OCI-LY7 (cell line): Measurements from ENCODE around the gene RHBDL1. TPM values are rescaled to one million over a fixed set of nuclear protein-coding genes. Genes with fewer than 3 reads are reported as not detected.
"Not testable (repeated sequence)": the region's sequence is repeated elsewhere in the genome, so short reads cannot be mapped to it uniquely, and the experiment has no call there.

Experiments
- BruUV-seq: library from RNA; stranded (reverse); fragments of 400-500 nt; replicated peaks from 2 replicates; lab custom pipeline; 2021; lab: Mats Ljungman, UMichigan
- CTCF ChIA-PET: fragments of 300-600 bp; sonication (Branson Sonifier 250); formaldehyde crosslinking; loops from one replicate; lab custom pipeline; 2022; ENCODE audit warnings: antibody characterized with exemption; ENCODE audit not compliant: unreplicated experiment; lab: Charles Lee
- POLR2A ChIA-PET: fragments of 300-600 bp; sonication (Branson Sonifier 250); formaldehyde crosslinking; loops from one replicate; lab custom pipeline; 2022; ENCODE audit warnings: antibody characterized with exemption; lab: Charles Lee
- DNase-seq: peaks from one replicate; pipeline ENCODE4 v3.0.0-alpha.2; 2015; ENCODE audit warnings: low spot score
- H2AFZ ChIP-seq: fragments of 200-600 bp; sonication (generic), shearing (Covaris generic); 2 replicates; pipeline ENCODE4 v1.6.1; 2014; ENCODE audit warnings: mild to moderate bottlenecking, antibody characterized with exemption, low read length, moderate library complexity
- H3K27ac ChIP-seq: fragments of 200-600 bp; sonication (generic); 2 replicates; pipeline ENCODE4 v1.5.1; 2014; ENCODE audit warnings: mixed run types, low read depth, mild to moderate bottlenecking, moderate library complexity, low read length, inconsistent platforms; ENCODE audit not compliant: poor library complexity, severe bottlenecking
- H3K36me3 ChIP-seq: fragments of 200-600 bp; sonication (generic); 2 replicates; pipeline ENCODE4 v1.6.1; 2014; ENCODE audit warnings: mild to moderate bottlenecking, antibody characterized with exemption, low read length, moderate library complexity, mixed read lengths; ENCODE audit not compliant: insufficient read depth
- H3K4me1 ChIP-seq: fragments of 200-600 bp; sonication (generic); 2 replicates; pipeline ENCODE4 v1.5.1; 2014; ENCODE audit warnings: mild to moderate bottlenecking, low read length; ENCODE audit not compliant: insufficient read depth, poor library complexity, severe bottlenecking
- H3K4me2 ChIP-seq: fragments of 200-600 bp; sonication (generic); 2 replicates; pipeline ENCODE4 v1.6.1; 2014; ENCODE audit warnings: mild to moderate bottlenecking, low read length
- H3K4me3 ChIP-seq: fragments of 200-600 bp; sonication (generic); 2 replicates; pipeline ENCODE4 v1.5.1; 2014; ENCODE audit warnings: mild to moderate bottlenecking, low read depth, low read length; ENCODE audit not compliant: poor library complexity, severe bottlenecking
- H3K79me2 ChIP-seq: fragments of 200-600 bp; sonication (generic); 2 replicates; pipeline ENCODE4 v1.6.1; 2016; ENCODE audit warnings: low read depth, mild to moderate bottlenecking, low read length, moderate library complexity, mixed read lengths; ENCODE audit not compliant: insufficient read depth
- H3K9me2 ChIP-seq: fragments of 200-600 bp; sonication (generic); 2 replicates; pipeline ENCODE4 v1.6.1; 2016; ENCODE audit warnings: mild to moderate bottlenecking, low read length, mixed read lengths; ENCODE audit not compliant: insufficient read depth
- H3K9me3 ChIP-seq: fragments of 200-600 bp; sonication (generic); 2 replicates; pipeline ENCODE4 v1.6.1; 2014; ENCODE audit warnings: mild to moderate bottlenecking, mixed run types, low read length, mixed read lengths
- H4K20me1 ChIP-seq: fragments of 200-600 bp; sonication (generic); 2 replicates; pipeline ENCODE4 v1.6.1; 2014; ENCODE audit warnings: mild to moderate bottlenecking, antibody characterized with exemption, low read length, moderate library complexity, mixed read lengths; ENCODE audit not compliant: insufficient read depth
- EZH2phosphoT487 ChIP-seq: fragments of 200-600 bp; sonication (generic); IDR thresholded peaks from 2 replicates; pipeline ENCODE4 v1.6.1; 2018; ENCODE audit warnings: low read depth, borderline replicate concordance, mild to moderate bottlenecking, mixed run types, antibody characterized with exemption, low read length, moderate library complexity, mixed read lengths
- intact Hi-C: fragments of 100-400 bp; cut with micrococcal nuclease; formaldehyde crosslinking; loops from one replicate; pipeline ENCODE4 v1.10.0; 2022; ENCODE audit not compliant: unreplicated experiment
- total RNA-seq, 2 experiments: library from RNA; depleted of rRNA in 1 of 2; stranded (reverse); fragments of >200 nt in 1 of 2; shearing (Covaris generic) in 1 of 2; gene quantifications; 2 replicates each; pipeline ENCODE4 v1.2.3, GENCODE V29; 2014 to 2022
- TF ChIP-seq, protein P1 (sequence below): fragments of 200-600 bp; sonication (generic); conservative IDR thresholded peaks from 2 replicates; pipeline ENCODE4 v1.5.1; 2014; ENCODE audit warnings: mild to moderate bottlenecking, antibody characterized with exemption, low read length, moderate library complexity, mixed read lengths

The RHBDL1 gene
- total RNA-seq, 2 experiments from 2014 or later: 4.2 TPM

DNA sequence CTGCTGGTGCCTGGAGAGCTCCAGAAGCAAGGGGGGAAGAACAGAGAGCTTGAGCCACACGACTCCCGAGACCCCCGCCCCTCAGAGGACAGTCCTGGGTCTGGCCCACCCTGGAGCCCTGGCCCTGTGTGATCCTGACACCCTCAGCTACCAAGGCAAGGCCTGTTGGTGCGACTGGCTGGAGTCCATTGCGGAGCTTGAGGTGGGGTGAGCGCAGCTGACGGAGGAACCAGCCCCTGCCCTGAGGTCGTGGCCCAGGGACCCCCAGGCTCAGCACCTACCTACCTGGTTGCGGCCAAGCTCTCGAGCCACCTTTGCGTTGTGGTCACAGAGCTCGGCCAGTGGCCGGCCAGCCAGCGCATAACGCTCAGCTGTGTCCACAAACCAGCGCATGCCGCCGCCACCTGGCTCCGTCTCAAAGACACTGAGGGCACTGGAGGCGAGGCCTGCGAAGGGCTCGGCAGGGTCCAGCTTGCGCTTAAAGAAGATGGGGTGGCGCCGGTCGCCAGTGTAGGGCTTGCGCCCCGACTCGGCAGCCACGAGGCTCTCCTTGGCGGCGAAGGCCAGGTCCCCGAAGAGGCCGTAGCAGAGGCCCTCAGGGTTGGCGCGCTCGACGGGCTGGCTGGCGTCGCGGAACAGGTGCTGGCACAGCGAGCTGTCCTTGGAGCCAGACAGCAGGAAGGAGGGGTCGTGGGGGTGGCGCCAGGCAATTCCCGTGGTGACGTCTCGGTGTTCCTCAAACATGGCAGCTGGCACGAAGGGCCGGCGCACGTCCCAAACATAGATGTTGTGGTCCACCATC is 11.2 kb downstream of the RHBDL1 start:
- no peak overlapping the region for H3K4me2 ChIP-seq
- no peak overlapping the region for H3K4me3 ChIP-seq

DNA sequence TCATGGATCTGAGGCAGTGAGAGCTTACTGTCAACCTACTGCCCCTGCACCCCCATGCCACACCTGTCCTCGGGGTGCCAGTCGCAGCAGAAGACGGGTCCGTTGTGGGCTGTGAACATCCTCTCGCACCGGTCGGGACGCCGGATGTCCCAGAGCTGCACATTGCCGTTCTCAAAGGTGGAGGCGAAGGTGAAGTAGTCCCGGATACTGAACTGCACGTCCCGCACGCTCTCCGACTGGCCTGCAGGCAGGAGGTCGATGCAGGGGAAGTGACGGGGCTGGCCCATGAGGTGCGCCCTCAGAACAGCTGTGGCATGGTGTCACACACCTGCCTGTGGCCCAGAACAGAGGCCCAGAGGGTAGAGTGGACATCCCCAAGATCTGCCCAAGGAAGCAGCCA is 12.0 kb downstream of the RHBDL1 start:
- Histone ChIP-seq H4K20me1 (no peaks in the 10 kb centered on the region), H3K9me2 (no peaks in the 10 kb centered on the region), H3K27ac (no peak overlapping the region), H3K9me3 (no peaks in the 10 kb centered on the region), H3K79me2 (peaks cover 17% of the 10 kb centered on the region; the same call in 1 of the 2 replicates), H2AFZ (no peak overlapping the region), H3K4me3 (no peak overlapping the region), H3K36me3 (peaks cover 32% of the 10 kb centered on the region), H3K4me1 (peaks cover 31% of the 10 kb centered on the region), H3K4me2 (no peak overlapping the region)
- POLR2A ChIA-PET: no interaction called here
- CTCF ChIA-PET: no interaction called here
- TF ChIP-seq EZH2phosphoT487: no peak
- TF ChIP-seq, protein P1, sequence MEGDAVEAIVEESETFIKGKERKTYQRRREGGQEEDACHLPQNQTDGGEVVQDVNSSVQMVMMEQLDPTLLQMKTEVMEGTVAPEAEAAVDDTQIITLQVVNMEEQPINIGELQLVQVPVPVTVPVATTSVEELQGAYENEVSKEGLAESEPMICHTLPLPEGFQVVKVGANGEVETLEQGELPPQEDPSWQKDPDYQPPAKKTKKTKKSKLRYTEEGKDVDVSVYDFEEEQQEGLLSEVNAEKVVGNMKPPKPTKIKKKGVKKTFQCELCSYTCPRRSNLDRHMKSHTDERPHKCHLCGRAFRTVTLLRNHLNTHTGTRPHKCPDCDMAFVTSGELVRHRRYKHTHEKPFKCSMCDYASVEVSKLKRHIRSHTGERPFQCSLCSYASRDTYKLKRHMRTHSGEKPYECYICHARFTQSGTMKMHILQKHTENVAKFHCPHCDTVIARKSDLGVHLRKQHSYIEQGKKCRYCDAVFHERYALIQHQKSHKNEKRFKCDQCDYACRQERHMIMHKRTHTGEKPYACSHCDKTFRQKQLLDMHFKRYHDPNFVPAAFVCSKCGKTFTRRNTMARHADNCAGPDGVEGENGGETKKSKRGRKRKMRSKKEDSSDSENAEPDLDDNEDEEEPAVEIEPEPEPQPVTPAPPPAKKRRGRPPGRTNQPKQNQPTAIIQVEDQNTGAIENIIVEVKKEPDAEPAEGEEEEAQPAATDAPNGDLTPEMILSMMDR: no peak
- intact Hi-C loops: no loop called here
- DNase-seq: no peak
- no TSS peak for BruUV-seq

More for the DNA sequence above, 11.2 kb downstream of the RHBDL1 start:
- H3K9me3 ChIP-seq: no peaks in the 10 kb centered on the region
- no TSS peak for BruUV-seq
- H3K4me1 ChIP-seq: peaks cover 33% of the 10 kb centered on the region
- H3K79me2 ChIP-seq: peaks cover 22% of the 10 kb centered on the region; the same call in 1 of the 2 replicates
- no peaks in the 10 kb centered on the region for H3K9me2 ChIP-seq
- intact Hi-C loops: no loop called here
- H3K36me3 ChIP-seq: peaks cover 40% of the 10 kb centered on the region
- DNase-seq: no peak
- no peak overlapping the region for H2AFZ ChIP-seq
- TF ChIP-seq, protein P1: no peak
- TF ChIP-seq EZH2phosphoT487: no peak
- ChIA-PET POLR2A (no interaction called here), CTCF (no interaction called here)
- H3K27ac ChIP-seq: no peak overlapping the region
- no peaks in the 10 kb centered on the region for H4K20me1 ChIP-seq

DNA sequence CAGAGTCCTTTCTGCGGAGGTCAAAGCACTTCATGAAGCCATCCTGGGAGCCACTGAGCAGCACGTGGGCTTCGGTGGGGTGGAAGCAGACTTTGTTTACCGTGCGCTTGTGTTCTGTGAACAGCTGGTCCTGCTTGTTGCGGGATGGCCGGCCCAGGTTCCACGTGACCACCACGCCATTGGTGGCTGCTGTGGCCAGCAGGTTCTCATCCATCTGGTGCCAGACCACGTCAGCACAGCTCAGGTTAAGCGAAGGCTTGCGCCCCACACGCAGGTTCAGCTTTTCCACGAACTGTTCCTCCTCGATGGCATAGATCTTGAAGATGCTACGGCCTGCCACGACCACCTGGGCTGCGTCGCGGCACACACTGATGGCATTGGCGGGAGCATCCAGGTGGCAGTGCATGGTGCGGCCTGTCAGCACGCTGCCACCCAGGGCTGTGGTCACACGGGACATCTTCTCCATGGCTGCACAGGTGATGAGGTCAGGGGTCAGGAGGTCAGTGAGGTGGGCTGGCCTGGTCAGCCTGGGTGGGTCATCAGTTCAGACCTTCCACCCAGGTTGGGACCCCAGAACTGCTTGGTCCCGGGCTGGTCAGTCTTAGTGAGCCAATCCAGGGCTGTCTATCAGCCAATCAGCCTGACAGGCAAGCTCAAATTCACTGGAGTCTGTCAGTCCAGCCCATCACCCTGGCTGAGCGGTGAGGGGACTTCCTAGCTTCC is 13.9 kb downstream of the RHBDL1 start:
- H3K9me3 ChIP-seq: no peaks in the 10 kb centered on the region
- POLR2A ChIA-PET: no interaction called here
- H3K4me1 ChIP-seq: peaks cover 24% of the 10 kb centered on the region
- no peak for TF ChIP-seq EZH2phosphoT487
- TF ChIP-seq, protein P1: no peak
- BruUV-seq: no TSS peak
- H3K4me2 ChIP-seq: peak overlapping the region; percentile 91
- intact Hi-C loops: no loop called here
- H4K20me1 ChIP-seq: no peaks in the 10 kb centered on the region
- H3K4me3 ChIP-seq: peak overlapping the region; percentile 97
- DNase-seq: no peak
- 0 out of 2 replicates have a peak, but pooled peaks cover 8% of the 10 kb centered on the region for H3K79me2 ChIP-seq
- H3K36me3 ChIP-seq: peaks cover 20% of the 10 kb centered on the region
- no peaks in the 10 kb centered on the region for H3K9me2 ChIP-seq
- H3K27ac ChIP-seq: peak overlapping the region; percentile 29
- CTCF ChIA-PET: interaction anchor here (0.9 kb wide), 1 partner anchor 9 kb away, joined by 4 read pairs; the partner anchor contains the start of gene STUB1
- no peak overlapping the region for H2AFZ ChIP-seq

DNA sequence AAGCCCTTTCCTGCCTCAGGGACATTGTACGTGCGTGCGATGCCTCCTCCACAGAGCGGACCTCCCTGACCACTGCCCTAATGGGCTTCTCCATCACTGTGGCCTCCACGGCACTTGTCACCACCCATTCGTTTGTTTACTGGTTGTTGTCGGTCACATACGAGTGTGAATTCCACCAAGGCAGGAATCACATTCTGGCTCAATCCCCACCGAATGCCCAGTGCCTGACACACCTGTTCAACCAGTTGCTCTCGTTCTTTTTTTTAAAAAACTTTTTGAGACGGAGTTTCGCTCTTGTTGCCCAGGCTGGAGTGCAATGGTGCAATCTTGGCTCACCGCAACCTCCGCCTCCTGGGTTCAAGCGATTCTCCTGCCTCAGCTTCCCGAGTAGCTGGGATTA is 15.8 kb downstream of the RHBDL1 start:
- not testable (repeated sequence) for DNase-seq

More for the DNA sequence above, 15.8 kb downstream of the RHBDL1 start:
- H3K4me2 ChIP-seq, H3K4me3 ChIP-seq, H3K9me3 ChIP-seq, H3K27ac ChIP-seq, POLR2A ChIA-PET, intact Hi-C loops, H3K79me2 ChIP-seq, H2AFZ ChIP-seq, H4K20me1 ChIP-seq, H3K9me2 ChIP-seq, CTCF ChIA-PET, BruUV-seq: not testable (repeated sequence)
- Histone ChIP-seq H3K36me3 (peaks cover 10% of the 10 kb centered on the region), H3K4me1 (peaks cover 27% of the 10 kb centered on the region)
